Esophagus squamous epithelium (tissue), 5 donors: ENCODE data around the gene RPL13A. TPM values are rescaled to one million over a fixed set of nuclear protein-coding genes. Genes with fewer than 3 reads are reported as not detected.

Source experiments
- DNase-seq: peaks from one replicate; lab custom pipeline; 2025; lab: John Stamatoyannopoulos, UW
- H3K27ac ChIP-seq, 4 donors: fragments of 200-600 bp; sonication (generic); one replicate each; pipeline ENCODE4 v1.5.1; 2016 to 2019; ENCODE audit warnings: mild to moderate bottlenecking in 1 of 4
- H3K27me3 ChIP-seq, 4 donors: fragments of 200-600 bp; sonication (generic); 1 replicate in 3 of 4; 2 replicates in 1 of 4; pipeline versions ENCODE4 v1.5.1 to v1.6.0; 2017 to 2021; ENCODE audit warnings: antibody characterized with exemption in 1 of 4
- H3K36me3 ChIP-seq, 3 donors: fragments of 200-600 bp; sonication (generic); one replicate each; pipeline ENCODE4 v1.5.1; 2016 to 2019
- H3K4me1 ChIP-seq, 3 donors: fragments of 200-600 bp; sonication (generic); one replicate each; pipeline ENCODE4 v1.5.1; 2017 to 2019
- H3K4me3 ChIP-seq, 4 donors: fragments of 200-600 bp; sonication (generic); 1 replicate in 3 of 4; 2 replicates in 1 of 4; pipeline ENCODE4 v1.5.1; 2016 to 2019; ENCODE audit warnings: mild to moderate bottlenecking in 2 of 4, moderate library complexity in 1 of 4
- H3K9me3 ChIP-seq, 3 donors: fragments of 200-600 bp; sonication (generic); one replicate each; pipeline ENCODE4 v1.5.1; 2016 to 2019
- POLR2A ChIP-seq, 4 donors: fragments of 450-650 bp; IDR thresholded peaks; one replicate each; pipeline ENCODE4 v1.6.1; 2017; ENCODE audit warnings: antibody characterized with exemption in 4 of 4, mild to moderate bottlenecking in 4 of 4, moderate library complexity in 3 of 4
- WGBS, 2 donors: methylation state at CpG; one replicate each; pipeline ENCODE4 v1.1.5; 2018; 5-methylcytosine and 5-hydroxymethylcytosine counted together
- intact Hi-C: fragments of 100-400 bp; cut with DNase I; formaldehyde crosslinking; loops from one replicate; pipeline ENCODE4 v1.15.0; 2022
- total RNA-seq, 4 donors: library from RNA; depleted of rRNA; stranded (reverse); fragments of >200 nt; gene quantifications; one replicate each; pipeline ENCODE4 v1.1.0, GENCODE V29; 2016
- TF ChIP-seq, protein P1 (sequence below), 6 experiments: fragments of 450-650 bp in 4 of 6; fragments of 200-600 bp in 2 of 6; sonication (generic) in 2 of 6; IDR thresholded peaks; one replicate each; pipeline ENCODE4 v1.5.1; 2016 to 2019; ENCODE audit warnings: antibody characterized with exemption in 6 of 6, mild to moderate bottlenecking in 4 of 6, moderate library complexity in 4 of 6
- donor health status: DM: yes; HTN: yes; CAD: no.

The RPL13A gene
- total RNA-seq, 4 donors from 2014 or later, result 1,642 to 4,119 (median 2,165) TPM

DNA sequence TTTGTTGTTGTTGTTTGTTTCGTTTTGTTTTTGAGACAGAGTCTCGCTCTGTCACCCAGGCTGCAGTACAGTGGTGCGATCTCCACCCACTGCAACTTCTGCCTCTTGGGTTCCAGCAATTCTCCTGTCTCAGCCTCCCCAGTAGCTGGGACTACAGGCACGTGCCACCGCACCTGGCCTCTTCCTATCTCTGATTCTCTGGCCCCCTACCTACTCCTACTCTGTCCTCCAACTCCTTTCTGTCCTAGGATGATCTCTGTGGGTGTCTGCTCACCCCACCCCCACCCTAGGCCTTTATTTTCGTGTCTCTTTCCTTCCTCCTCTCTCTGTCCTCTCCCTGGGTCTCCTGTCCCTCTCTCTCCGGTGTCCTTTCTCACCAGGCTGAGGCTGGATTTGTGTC lies 37.0 kb upstream of the RPL13A start:
- peak overlapping the region in 2 of 4 donors; percentile 70 to 85 for H3K4me3 ChIP-seq
- WGBS, 2 donors, result 76 to 79% methylated on average over 7 of the region's 7 CpGs
- H3K36me3 ChIP-seq, result peaks cover 0 to 44% (median 10%) of the 10 kb centered on the region in 3 donors
- H3K9me3 ChIP-seq, result no peaks in the 10 kb centered on the region
- no peak for DNase-seq
- intact Hi-C loops, result no loop called here
- TF ChIP-seq, protein P1, sequence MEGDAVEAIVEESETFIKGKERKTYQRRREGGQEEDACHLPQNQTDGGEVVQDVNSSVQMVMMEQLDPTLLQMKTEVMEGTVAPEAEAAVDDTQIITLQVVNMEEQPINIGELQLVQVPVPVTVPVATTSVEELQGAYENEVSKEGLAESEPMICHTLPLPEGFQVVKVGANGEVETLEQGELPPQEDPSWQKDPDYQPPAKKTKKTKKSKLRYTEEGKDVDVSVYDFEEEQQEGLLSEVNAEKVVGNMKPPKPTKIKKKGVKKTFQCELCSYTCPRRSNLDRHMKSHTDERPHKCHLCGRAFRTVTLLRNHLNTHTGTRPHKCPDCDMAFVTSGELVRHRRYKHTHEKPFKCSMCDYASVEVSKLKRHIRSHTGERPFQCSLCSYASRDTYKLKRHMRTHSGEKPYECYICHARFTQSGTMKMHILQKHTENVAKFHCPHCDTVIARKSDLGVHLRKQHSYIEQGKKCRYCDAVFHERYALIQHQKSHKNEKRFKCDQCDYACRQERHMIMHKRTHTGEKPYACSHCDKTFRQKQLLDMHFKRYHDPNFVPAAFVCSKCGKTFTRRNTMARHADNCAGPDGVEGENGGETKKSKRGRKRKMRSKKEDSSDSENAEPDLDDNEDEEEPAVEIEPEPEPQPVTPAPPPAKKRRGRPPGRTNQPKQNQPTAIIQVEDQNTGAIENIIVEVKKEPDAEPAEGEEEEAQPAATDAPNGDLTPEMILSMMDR (IDR thresholded peaks at IDR 0.05), result no peak
- TF ChIP-seq POLR2A (IDR thresholded peaks at IDR 0.05), result no peak
- no peak overlapping the region for H3K27ac ChIP-seq
- H3K4me1 ChIP-seq, result peaks cover 10 to 65% (median 14%) of the 10 kb centered on the region in 3 donors
- H3K27me3 ChIP-seq, result no peaks in the 10 kb centered on the region

DNA sequence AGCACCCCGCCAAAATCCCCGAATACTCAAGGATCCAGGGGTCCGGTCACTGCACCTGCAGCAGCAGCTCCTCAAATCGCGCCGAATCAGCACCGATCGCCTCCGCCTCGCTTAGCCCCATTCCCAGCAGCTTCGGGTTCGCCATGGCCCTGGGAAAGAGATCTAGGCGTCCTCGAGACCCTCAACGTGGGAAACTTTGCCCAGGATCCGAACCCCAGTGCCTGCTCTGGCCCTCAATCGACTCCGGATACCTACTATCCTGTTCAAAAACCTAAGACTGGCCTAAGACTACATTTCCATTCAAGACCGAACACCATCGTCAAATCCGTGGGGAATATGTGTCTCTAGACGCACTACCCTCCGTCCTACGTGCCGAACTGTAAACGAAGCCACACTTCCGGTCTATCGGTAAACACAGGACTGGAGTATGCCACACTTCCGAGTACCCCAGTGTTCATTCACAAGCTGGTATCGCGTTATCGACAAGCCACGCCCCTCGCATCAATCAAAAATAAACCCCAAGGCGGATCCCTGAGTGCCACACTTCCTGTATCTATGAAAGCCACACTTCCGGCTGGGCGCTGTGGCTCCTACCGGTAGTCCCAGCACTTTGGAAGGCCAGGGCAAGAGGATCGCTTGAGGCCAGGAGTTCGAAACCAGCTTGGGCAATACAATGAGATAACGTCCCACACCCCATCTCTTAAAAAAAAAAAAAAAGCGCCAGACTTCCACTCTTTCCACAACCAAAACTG lies 35.8 kb upstream of the RPL13A start, which contains the start of gene PIH1D1:
TSS of gene PIH1D1 (minus strand) at position 385 of the 752 bp plus-strand sequence. CDS start at position 145, 240 bp downstream.
- Histone ChIP-seq H3K4me1 (peaks cover 10 to 68% (median 15%) of the 10 kb centered on the region in 3 donors), H3K9me3 (no peaks in the 10 kb centered on the region), H3K27me3 (no peaks in the 10 kb centered on the region), H3K27ac (peak within 1 kb of the TSS; percentile 96 to 99 (median 98)), H3K4me3 (peak within 1 kb of the TSS; percentile 70 to 94 (median 90)), H3K36me3 (peaks cover 0 to 36% (median 10%) of the 10 kb centered on the region in 3 donors)
- TF ChIP-seq POLR2A (IDR thresholded peaks at IDR 0.05), result peak in 3 of 4 donors; percentile 17 to 61 (median 38)
- TF ChIP-seq, protein P1 (IDR thresholded peaks at IDR 0.05), result peak in 3 of 6 experiments; percentile 25 to 41 (median 30)
- intact Hi-C loops, result no loop called here
- WGBS, 2 donors, result 0 to 2% methylated on average over 7 to 15 of the region's 42 CpGs
- DNase-seq, result peak; percentile 82

DNA sequence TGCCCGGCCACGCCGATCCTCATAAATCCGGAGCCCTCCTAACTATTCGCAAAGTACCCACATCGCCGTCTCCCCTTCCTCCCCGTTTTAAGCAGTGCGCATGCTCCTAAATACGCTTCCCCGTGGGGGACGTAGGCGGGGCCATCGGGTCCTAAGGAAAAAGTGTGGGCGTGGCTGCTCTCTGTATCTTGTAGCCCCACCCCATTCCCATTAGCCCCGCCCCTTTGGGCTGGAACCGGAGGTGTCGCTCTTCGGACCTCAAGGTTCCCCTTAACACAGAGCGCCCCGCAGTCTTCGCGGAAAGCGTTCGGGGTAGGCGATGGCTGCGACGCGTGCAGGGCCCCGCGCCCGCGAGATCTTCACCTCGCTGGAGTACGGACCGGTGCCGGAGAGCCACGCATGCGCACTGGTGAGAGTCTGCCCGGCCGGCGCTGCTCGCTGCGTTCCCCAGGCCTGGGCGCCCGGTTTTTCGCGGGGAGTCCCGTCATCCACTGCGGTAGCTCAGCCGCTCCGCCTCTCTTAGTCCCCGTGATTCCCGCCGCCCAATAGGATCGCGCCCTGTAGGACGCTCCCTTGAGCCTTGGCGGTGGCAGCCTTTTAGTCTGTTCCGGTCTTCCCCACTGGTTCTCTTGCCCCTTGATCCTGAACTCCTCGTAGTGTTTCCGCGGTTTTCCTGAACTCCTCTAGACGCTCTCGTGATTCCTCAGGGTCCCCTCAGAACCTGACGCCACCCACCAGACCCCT lies 34.2 kb upstream of the RPL13A start, which contains the start of gene ALDH16A1:
TSS of gene ALDH16A1 (plus strand) at position 213 of the 744 bp plus-strand sequence. CDS start at position 320, 107 bp downstream.
- intact Hi-C loops, result no loop called here
- H3K27ac ChIP-seq, result peak within 1 kb of the TSS; percentile 96 to 99 (median 98)
- H3K4me1 ChIP-seq, result peaks cover 10 to 71% (median 18%) of the 10 kb centered on the region in 3 donors
- H3K27me3 ChIP-seq, result no peaks in the 10 kb centered on the region
- peak; percentile 87 for DNase-seq
- WGBS, 2 donors, result 0 to 1% methylated on average over 25 to 31 of the region's 66 CpGs
- peak in 3 of 4 donors; percentile 35 to 93 (median 75) for TF ChIP-seq POLR2A (IDR thresholded peaks at IDR 0.05)
- TF ChIP-seq, protein P1 (IDR thresholded peaks at IDR 0.05), result peak in 1 of 6 experiments; percentile 32
- H3K4me3 ChIP-seq, result peak within 1 kb of the TSS; percentile 46 to 94 (median 79)
- no peaks in the 10 kb centered on the region for H3K9me3 ChIP-seq
- H3K36me3 ChIP-seq, result peaks cover 0 to 33% (median 5%) of the 10 kb centered on the region in 3 donors

DNA sequence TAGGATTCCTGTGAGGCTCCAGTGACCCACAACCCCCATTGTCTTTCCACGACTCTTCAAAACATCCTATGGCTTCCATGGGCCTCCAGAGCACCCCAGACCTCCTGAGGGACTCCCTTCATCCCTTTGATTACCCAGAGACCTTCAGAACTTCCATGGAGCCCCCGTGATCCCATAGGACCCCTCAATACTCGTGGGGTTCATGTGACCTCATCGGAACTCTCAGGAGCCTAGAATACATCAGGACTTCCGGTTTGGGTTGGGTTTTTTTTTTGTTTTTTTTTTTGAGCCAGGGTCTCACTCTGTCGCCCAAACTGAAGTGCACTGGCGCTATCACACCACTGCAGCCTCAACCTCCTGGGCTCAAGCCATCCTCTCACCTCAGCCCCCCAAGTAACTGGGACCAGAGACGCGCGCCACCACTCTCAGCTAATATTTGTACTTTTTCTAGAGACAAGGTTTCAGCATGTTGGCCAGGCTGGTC lies 33.6 kb upstream of the RPL13A start:
- DNase-seq, result no peak
- Histone ChIP-seq H3K27me3 (no peaks in the 10 kb centered on the region), H3K36me3 (peaks cover 0 to 32% (median 5%) of the 10 kb centered on the region in 3 donors), H3K4me3 (peak overlapping the region; percentile 46 to 94 (median 78)), H3K9me3 (no peaks in the 10 kb centered on the region), H3K27ac (peak overlapping the region; percentile 96 to 99 (median 98)), H3K4me1 (peaks cover 10 to 74% (median 20%) of the 10 kb centered on the region in 3 donors)
- TF ChIP-seq, protein P1 (IDR thresholded peaks at IDR 0.05), result no peak
- TF ChIP-seq POLR2A (IDR thresholded peaks at IDR 0.05), result no peak
- intact Hi-C loops, result no loop called here
- 29 to 38% methylated on average over 7 to 10 of the region's 10 CpGs for WGBS, 2 donors
